ENCODE measurements around the gene UBE4A.
"Not testable (repeated sequence)": the region's sequence is repeated elsewhere in the genome, so short reads cannot be mapped to it uniquely, and the experiment has no call there.

Gene UBE4A

GRCh38 chr11:118402594-118402993 is 43.2 kb downstream of the UBE4A start:
- not testable (repeated sequence) for DNase-seq

GRCh38 chr11:118406599-118407166 is 47.3 kb downstream of the UBE4A start:
- no peak for DNase-seq

- no peak for DNase-seq
These were observed 50.8 kb downstream of the UBE4A start for GRCh38 chr11:118410055-118410745.

GRCh38 chr11:118411530-118411929 is 52.1 kb downstream of the UBE4A start:
- DNase-seq = no peak

- no peak for DNase-seq
These were observed 53.5 kb downstream of the UBE4A start for GRCh38 chr11:118412921-118413320.

GRCh38 chr11:118415062-118415738 is 55.8 kb downstream of the UBE4A start:
- no peak for DNase-seq

- DNase-seq = no peak
These were observed 56.3 kb downstream of the UBE4A start for GRCh38 chr11:118415739-118416068.

- not testable (repeated sequence) for DNase-seq
These were observed 57.5 kb downstream of the UBE4A start for GRCh38 chr11:118416900-118417299.

- no peak for DNase-seq
These were observed 58.4 kb downstream of the UBE4A start for GRCh38 chr11:118417801-118418200.

- no peak for DNase-seq
These were observed 59.4 kb downstream of the UBE4A start for GRCh38 chr11:118418766-118419165.

GRCh38 chr11:118427707-118428106 is 68.3 kb downstream of the UBE4A start:
- DNase-seq = no peak

- DNase-seq = no peak
These were observed 71.6 kb downstream of the UBE4A start for GRCh38 chr11:118430956-118431355.

- no peak for DNase-seq
These were observed 74.7 kb downstream of the UBE4A start for GRCh38 chr11:118434123-118434552.

- peak; percentile 42 to 56 for DNase-seq
These were observed 75.3 kb downstream of the UBE4A start for GRCh38 chr11:118434553-118435289.

GRCh38 chr11:118435290-118435892 is 76.0 kb downstream of the UBE4A start:
- peak; percentile 66 to 72 for DNase-seq

GRCh38 chr11:118435893-118436624 is 76.7 kb downstream of the UBE4A start, which contains the start of gene KMT2A:
KMT2A (plus strand) TSS chr11:118436492; CDS start chr11:118436513, 21 bp downstream.
- peak; percentile 96 to 97 for DNase-seq

- peak; percentile 37 to 40 for DNase-seq
These were observed 77.3 kb downstream of the UBE4A start for GRCh38 chr11:118436639-118437207.

GRCh38 chr11:118437208-118438125 is 78.1 kb downstream of the UBE4A start:
- peak; percentile 55 to 59 for DNase-seq

GRCh38 chr11:118438314-118438931 is 79.0 kb downstream of the UBE4A start:
- DNase-seq = peak; percentile 48 to 56

GRCh38 chr11:118439646-118440045 is 80.2 kb downstream of the UBE4A start:
- no peak for DNase-seq
